Uterus (tissue), 4 donors: ENCODE data around the gene LIX1. TPM values are rescaled to one million over a fixed set of nuclear protein-coding genes. Genes with fewer than 3 reads are reported as not detected.

Experiments
- DNase-seq, 2 donors: peaks; one replicate each; pipeline ENCODE4 v3.0.0-alpha.2; 2019 to 2020
- H3K27ac ChIP-seq, 2 donors: fragments of 200-600 bp; sonication (generic); 1 replicate in 1 of 2; 2 replicates in 1 of 2; pipeline ENCODE4 v1.5.1; 2016 to 2018
- H3K27me3 ChIP-seq, 2 donors: fragments of 200-600 bp; sonication (generic); one replicate each; pipeline ENCODE4 v1.5.1; 2018 to 2019; ENCODE audit warnings: control low read depth in 1 of 2
- H3K36me3 ChIP-seq, 2 donors: fragments of 200-600 bp; sonication (generic); one replicate each; pipeline ENCODE4 v1.5.1; 2019; ENCODE audit warnings: control low read depth in 1 of 2
- H3K4me1 ChIP-seq, 2 donors: fragments of 200-600 bp; sonication (generic); one replicate each; pipeline ENCODE4 v1.5.1; 2018 to 2019; ENCODE audit warnings: control low read depth in 1 of 2
- H3K4me3 ChIP-seq, 2 donors: fragments of 200-600 bp; sonication (generic); 1 replicate in 1 of 2; 2 replicates in 1 of 2; pipeline ENCODE4 v1.5.1; 2018 to 2019; ENCODE audit warnings: mild to moderate bottlenecking in 1 of 2
- H3K9me3 ChIP-seq, 2 donors: fragments of 200-600 bp; sonication (generic); one replicate each; pipeline ENCODE4 v1.5.1; 2019; ENCODE audit warnings: control low read depth in 1 of 2
- CTCF ChIP-seq, 4 experiments: fragments of 200-600 bp in 2 of 4; fragments of 450-650 bp in 2 of 4; sonication (generic) in 2 of 4; IDR thresholded peaks; one replicate each; pipeline ENCODE4 v1.5.1; 2016 to 2019; ENCODE audit warnings: antibody characterized with exemption in 4 of 4, mild to moderate bottlenecking in 2 of 4, moderate library complexity in 1 of 4
- POLR2A ChIP-seq, 2 donors: fragments of 450-650 bp; IDR thresholded peaks; one replicate each; pipeline ENCODE4 v1.6.1; 2016; ENCODE audit warnings: antibody characterized with exemption in 2 of 2, mild to moderate bottlenecking in 1 of 2, moderate library complexity in 1 of 2
- intact Hi-C: fragments of 100-400 bp; cut with DNase I; formaldehyde crosslinking; loops from one replicate; pipeline ENCODE4 v1.15.1; 2023; ENCODE audit warnings: low total_unique reads
- total RNA-seq, 4 donors: library from RNA; depleted of rRNA in 3 of 4; stranded (reverse); fragments of >200 nt in 3 of 4; gene quantifications; one replicate each; pipeline versions ENCODE4 v1.1.0 to v1.2.4, GENCODE V29; 2014 to 2023
- donor health status: DM: yes; HTN: yes; CAD: no.

LIX1 gene
- total RNA-seq, 4 donors from 2014 or later: 3.9 TPM; not detected in 3

- intact Hi-C loops: no loop called here
- no peak for DNase-seq
Measured at GRCh38 chr5:97095318-97095732, 47.1 kb downstream of the LIX1 start.

GRCh38 chr5:97094579-97095317, 47.7 kb downstream of the LIX1 start:
- Histone ChIP-seq H3K4me3 (no peak overlapping the region), H3K27me3 (no peaks in the 10 kb centered on the region), H3K27ac (no peak overlapping the region), H3K9me3 (no peaks in the 10 kb centered on the region), H3K36me3 (no peaks in the 10 kb centered on the region), H3K4me1 (no peaks in the 10 kb centered on the region)
- TF ChIP-seq POLR2A (IDR thresholded peaks at IDR 0.05) (no peak), CTCF (IDR thresholded peaks at IDR 0.05) (no peak)
- intact Hi-C loops: no loop called here
- DNase-seq: no peak

More at GRCh38 chr5:97095318-97095732, 47.1 kb downstream of the LIX1 start:
- no peaks in the 10 kb centered on the region for H3K36me3 ChIP-seq
- H3K9me3 ChIP-seq: no peaks in the 10 kb centered on the region
- no peaks in the 10 kb centered on the region for H3K4me1 ChIP-seq
- no peak overlapping the region for H3K27ac ChIP-seq
- TF ChIP-seq CTCF (IDR thresholded peaks at IDR 0.05): no peak
- TF ChIP-seq POLR2A (IDR thresholded peaks at IDR 0.05): no peak
- no peaks in the 10 kb centered on the region for H3K27me3 ChIP-seq
- H3K4me3 ChIP-seq: no peak overlapping the region

GRCh38 chr5:97093193-97093592, 49.2 kb downstream of the LIX1 start:
- no peaks in the 10 kb centered on the region for H3K36me3 ChIP-seq
- DNase-seq: no peak
- intact Hi-C loops: no loop called here
- H3K27me3 ChIP-seq: no peaks in the 10 kb centered on the region
- H3K4me1 ChIP-seq: no peaks in the 10 kb centered on the region
- no peak overlapping the region for H3K4me3 ChIP-seq
- no peaks in the 10 kb centered on the region for H3K9me3 ChIP-seq
- TF ChIP-seq POLR2A (IDR thresholded peaks at IDR 0.05) (no peak), CTCF (IDR thresholded peaks at IDR 0.05) (no peak)
- H3K27ac ChIP-seq: no peak overlapping the region

- Histone ChIP-seq H3K27ac (no peak overlapping the region), H3K4me3 (no peak overlapping the region), H3K4me1 (no peaks in the 10 kb centered on the region), H3K9me3 (no peaks in the 10 kb centered on the region), H3K36me3 (no peaks in the 10 kb centered on the region), H3K27me3 (no peaks in the 10 kb centered on the region)
- DNase-seq: no peak
- TF ChIP-seq POLR2A (IDR thresholded peaks at IDR 0.05) (no peak), CTCF (IDR thresholded peaks at IDR 0.05) (no peak)
- intact Hi-C loops: no loop called here
Measured at GRCh38 chr5:97090944-97091343, 51.5 kb downstream of the LIX1 start.

GRCh38 chr5:97089149-97089801, 53.1 kb downstream of the LIX1 start:
- no peak overlapping the region for H3K27ac ChIP-seq
- H3K4me3 ChIP-seq: no peak overlapping the region
- no peaks in the 10 kb centered on the region for H3K9me3 ChIP-seq
- no peaks in the 10 kb centered on the region for H3K27me3 ChIP-seq
- DNase-seq: no peak
- TF ChIP-seq POLR2A (IDR thresholded peaks at IDR 0.05) (no peak), CTCF (IDR thresholded peaks at IDR 0.05) (no peak)
- intact Hi-C loops: no loop called here
- H3K36me3 ChIP-seq: no peaks in the 10 kb centered on the region
- no peaks in the 10 kb centered on the region for H3K4me1 ChIP-seq
